ENCODE measurements around the gene CEP83. TPM values are rescaled to one million over a fixed set of nuclear protein-coding genes. Genes with fewer than 3 reads are reported as not detected.

Gene CEP83
- total RNA-seq, 1 experiment from 2014 or later = 19.2 TPM

DNA sequence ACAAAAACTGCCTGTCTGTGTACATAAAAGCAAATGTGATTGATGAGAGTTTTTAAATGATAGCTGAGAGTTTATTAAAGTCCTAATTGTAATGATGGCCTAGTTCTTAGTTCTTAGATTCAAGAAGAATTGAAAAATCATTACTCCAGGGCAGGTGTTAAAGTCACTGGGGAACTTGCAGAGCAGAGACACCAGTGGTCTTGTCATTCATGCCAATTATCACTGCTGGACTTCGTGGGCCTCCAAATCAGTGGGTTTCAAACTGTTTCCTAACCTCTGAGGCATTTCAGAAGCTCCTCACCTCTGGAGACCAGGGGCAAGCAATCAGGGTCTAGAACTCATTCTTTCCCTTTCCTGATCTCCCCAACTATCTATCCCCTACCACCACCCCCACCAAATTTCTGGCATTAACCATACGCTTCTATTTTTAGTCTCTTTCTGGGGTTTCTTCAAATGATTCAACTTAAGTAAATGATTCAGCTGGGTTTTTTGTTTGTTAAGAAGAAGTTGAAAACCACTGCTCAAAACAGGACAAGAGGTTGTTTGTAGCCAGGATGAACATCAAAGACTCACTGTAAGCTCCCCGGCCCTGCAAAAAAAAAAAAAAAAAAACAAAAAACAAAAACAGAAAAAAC, 80.1 kb downstream of the CEP83 start:
- Histone ChIP-seq H3K9me2 (ENCODE audit: insufficient read depth) (no peaks in the 10 kb centered on the region), H4K20me1 (ENCODE audit: insufficient read depth) (no peaks in the 10 kb centered on the region), H3K9me3 (ENCODE audit: control insufficient read depth in 1 of 2, insufficient read depth in 1 of 2, low read depth in 1 of 2, low read length in 2 of 2) (no peaks in the 10 kb centered on the region; a peak in 1 of 4 replicates), H3K36me3 (ENCODE audit: control insufficient read depth in 1 of 2, insufficient read depth in 2 of 2, low read length in 2 of 2) (peaks cover 0 to 11% of the 10 kb centered on the region in 2 experiments; a peak in 1 of 4 replicates), H3K27me3 (ENCODE audit: insufficient read depth, low read length) (no peaks in the 10 kb centered on the region), H3K27ac (ENCODE audit: low read depth, low read length) (no peak overlapping the region), H3K4me1 (ENCODE audit: control insufficient read depth in 1 of 2, insufficient read depth in 2 of 2, low read length in 2 of 2) (no peaks in the 10 kb centered on the region; a peak in 1 of 4 replicates), H3K4me2 (ENCODE audit: low read length) (no peak overlapping the region), H3K9ac (ENCODE audit: low read length) (no peak overlapping the region), H2AFZ (ENCODE audit: low read depth, low read length, poor library complexity, severe bottlenecking) (no peak overlapping the region), H3K4me3 (replicated peaks in 1 of 2; ENCODE audit: low read depth in 1 of 2, low read length in 2 of 2) (no peak overlapping the region), H3K79me2 (ENCODE audit: insufficient read depth, low read length) (no peaks in the 10 kb centered on the region; the same call in 1 of the 2 replicates)
- ChIA-PET POLR2A (interaction anchor here (0.7 kb wide), 1 partner anchor 60 kb away, joined by 3 read pairs; no protein-coding TSS in a partner anchor), CTCF (no interaction called here), RAD21 (ENCODE audit: low non-redundant PET in 1 of 2, low total read pairs in 2 of 2, uncharacterized antibody in 2 of 2, unreplicated experiment in 2 of 2) (no interaction called here)
- ATAC-seq (no peak), DNase-seq (ENCODE audit: low read depth, low spot score) (no peak)
- intact Hi-C loops (cut with micrococcal nuclease) = no loop called here
- no peak for TF ChIP-seq TCF7L2 (IDR thresholded peaks at IDR 0.05; ENCODE audit: borderline replicate concordance, extremely low read depth, insufficient read depth, insufficient read length)
- TF ChIP-seq EZH2phosphoT487 (IDR thresholded peaks at IDR 0.05; ENCODE audit: borderline replicate concordance) = no peak
- no peak for TF ChIP-seq RAD21 (IDR thresholded peaks at IDR 0.05; ENCODE audit: low read depth)
- TF ChIP-seq SP1 (IDR thresholded peaks at IDR 0.05; ENCODE audit: low read depth) = no peak
- no peak for TF ChIP-seq ZFX (IDR thresholded peaks at IDR 0.05)
- no peak for TF ChIP-seq CBX3 (IDR thresholded peaks at IDR 0.05; ENCODE audit: low read depth)
- TF ChIP-seq ATF3 (IDR thresholded peaks at IDR 0.05) = no peak
- TF ChIP-seq SIN3A (IDR thresholded peaks at IDR 0.05; ENCODE audit: low read depth) = no peak
- TF ChIP-seq FOSL1 (IDR thresholded peaks at IDR 0.05; ENCODE audit: low read depth) = no peak
- no peak for TF ChIP-seq JUND (IDR thresholded peaks at IDR 0.05)
- no peak for TF ChIP-seq POLR2A (IDR thresholded peaks at IDR 0.05; ENCODE audit: borderline replicate concordance, extremely low read depth, insufficient read depth, insufficient read length)
- TF ChIP-seq EZH2 (IDR thresholded peaks at IDR 0.05) = no peak
- TF ChIP-seq ZNF274 (IDR thresholded peaks at IDR 0.05; ENCODE audit: low read depth, low read length) = no peak
- BruUV-seq (replicated peaks) = no TSS peak

Measured in HCT116 (cell line).